Heart left ventricle (tissue), 16 donors: Measurements from ENCODE around the gene IL17D. TPM values are rescaled to one million over a fixed set of nuclear protein-coding genes. Genes with fewer than 3 reads are reported as not detected.

Experiments
- ATAC-seq, 4 donors: fragments of 200-7000 bp; cut with Tn5 transposase; one replicate each; pipeline ENCODE4 v1.9.1; 2020 to 2022; ENCODE audit warnings: moderate library complexity in 4 of 4, mild to moderate bottlenecking in 3 of 4, moderate number of reproducible peaks in 1 of 4
- DNase-seq, 5 donors: peaks; one replicate each; pipeline ENCODE4 v3.0.0-alpha.2; 2020
- H3K27ac ChIP-seq, 12 donors: fragments of 200-600 bp; sonication (generic) in 4 of 12; one replicate each; pipeline versions ENCODE4 v1.5.0 to v1.8.0; 2016 to 2022; ENCODE audit warnings: mild to moderate bottlenecking in 2 of 12
- H3K27me3 ChIP-seq, 9 donors: fragments of 200-600 bp; sonication (generic) in 2 of 9; one replicate each; pipeline versions ENCODE4 v1.5.1 to v1.8.0; 2016 to 2022; ENCODE audit warnings: mild to moderate bottlenecking in 3 of 9
- H3K36me3 ChIP-seq, 9 donors: fragments of 200-600 bp; sonication (generic) in 2 of 9; one replicate each; pipeline versions ENCODE4 v1.5.0 to v1.8.0; 2018 to 2022; ENCODE audit warnings: mild to moderate bottlenecking in 2 of 9
- H3K4me1 ChIP-seq, 12 donors: fragments of 200-600 bp; sonication (generic) in 4 of 12; one replicate each; pipeline versions ENCODE4 v1.5.0 to v1.8.0; 2016 to 2022; ENCODE audit warnings: mild to moderate bottlenecking in 3 of 12
- H3K4me3 ChIP-seq, 12 donors: fragments of 200-600 bp; sonication (generic) in 4 of 12; one replicate each; pipeline versions ENCODE4 v1.5.0 to v1.8.0; 2017 to 2022; ENCODE audit warnings: mild to moderate bottlenecking in 9 of 12, moderate library complexity in 4 of 12
- H3K9me3 ChIP-seq, 12 donors: fragments of 200-600 bp; sonication (generic) in 4 of 12; one replicate each; pipeline versions ENCODE4 v1.5.0 to v1.8.0; 2016 to 2022; ENCODE audit warnings: mild to moderate bottlenecking in 1 of 12
- CTCF ChIP-seq, 12 donors: fragments of 200-600 bp; sonication (generic) in 4 of 12; IDR thresholded peaks; one replicate each; pipeline versions ENCODE4 v1.5.0 to v1.8.0; 2018 to 2022; ENCODE audit warnings: antibody characterized with exemption in 12 of 12, mild to moderate bottlenecking in 5 of 12
- POLR2A ChIP-seq, 2 donors: fragments of 450-650 bp; IDR thresholded peaks; one replicate each; pipeline ENCODE4 v1.6.1; 2017; ENCODE audit warnings: antibody characterized with exemption in 2 of 2, mild to moderate bottlenecking in 2 of 2, moderate library complexity in 2 of 2
- WGBS, 4 donors: extraction: QIAGEN DNeasy Blood & Tissue Kit in 2 of 4; methylation state at CpG; one replicate each; pipeline versions ENCODE4 v1.1.5 to v1.1.7; 2013 to 2018; 5-methylcytosine and 5-hydroxymethylcytosine counted together
- intact Hi-C, 10 donors: fragments of 100-400 bp; cut with DNase I; formaldehyde crosslinking; loops; one replicate each; pipeline versions ENCODE4 v1.11.1 to v1.14.2; 2022
- polyA plus RNA-seq, 2 donors: library from polyadenylated mRNA; stranded (reverse); fragments of 200-250 nt; gene quantifications; one replicate each; pipeline ENCODE4 v1.2.3, GENCODE V29; 2013
- total RNA-seq, 9 donors: library from RNA; depleted of rRNA in 2 of 9; stranded (reverse); fragments of >200 nt in 2 of 9; fragmentation: NEBNext Ultra II Directional in 3 of 9; extraction: Animal tissue kit (Norgen Biotek cat#: 25700) in 3 of 9; gene quantifications; one replicate each; pipeline versions ENCODE4 v1.1.0 to v1.2.4, GENCODE V29; 2016 to 2023
- donor health status: ischemic (EF 13 %, LVEDD 7.1; RV severe dilation, severe dysfunction).
- donor health status: healthy with polysubstance abuse.
- donor health status: DM: no; HTN: yes; CAD: no.
- donor health status: DM: no; HTN: no; CAD: no.
- donor health status: ischemic (EF 25% LVEDD 6.9; RV normal size, moderate dysfunction).
- donor health status: ischemic (EF 25% LVEDD 5.7; RV mildly dilated, moderate dysfunction).
- donor health status: healthy.
- donor health status: DM: yes; HTN: yes; CAD: no.
- donor health status: ischemic (EF 35%, LVEDD 5.7; RV mildly dilated, moderate dysfunction).
- donor health status: nonischemic (EF 11% LVEDD 7.7; RV severe dilation, severe dysfunction).
- donor health status: DM: yes; HTN: yes; CAD: no.
- donor health status: PGD.
- donor health status: ischemic (EF 29% LVEDD 5.4; RV normal size, mild dysfunction).
- donor health status: nonischemic (EF 23%, LVEDD 6.1; RV moderate dilation, normal function).

IL17D gene
- total and polyA plus RNA-seq, 11 donors, result 0.30 to 1.6 (median 0.76) TPM

- TF ChIP-seq POLR2A (IDR thresholded peaks at IDR 0.05) (no peak), CTCF (IDR thresholded peaks at IDR 0.05) (no peak)
- no peaks in the 10 kb centered on the region for H3K27me3 ChIP-seq
- H3K4me1 ChIP-seq, result peaks cover 0 to 32% (median 16%) of the 10 kb centered on the region in 12 donors
- peak; percentile 62 to 81 (median 75) for ATAC-seq
- intact Hi-C loops, result loop anchor here in 9 of 10 donors (5.0 to 10.0 kb wide), 8 partner anchors 58 to 220 kb away; partner anchors contain the start of gene EEF1AKMT1 (in 4 of the 9)
- DNase-seq, result peak; percentile 49 to 75 (median 67)
- no peaks in the 10 kb centered on the region for H3K36me3 ChIP-seq
- WGBS, 4 donors, result 41 to 61% (median 50%) methylated on average over 9 of the region's 9 CpGs
- peak overlapping the region; percentile 20 to 92 (median 64) for H3K27ac ChIP-seq
- peak overlapping the region in 1 of 12 donors; percentile 14 for H3K4me3 ChIP-seq
- H3K9me3 ChIP-seq, result no peaks in the 10 kb centered on the region
These were observed 11.2 kb downstream of the IL17D start for GRCh38 chr13:20714563-20715329.

GRCh38 chr13:20715330-20715712 lies 11.8 kb downstream of the IL17D start:
- no peak for ATAC-seq
- WGBS, 4 donors, result 68 to 84% (median 82%) methylated on average over 6 of the region's 6 CpGs
- intact Hi-C loops, result loop anchor here in 4 of 10 donors (5.0 to 10.0 kb wide), 3 partner anchors 57 to 221 kb away; partner anchors contain the start of gene EEF1AKMT1 (in 2 of the 4)
- TF ChIP-seq CTCF (IDR thresholded peaks at IDR 0.05) (no peak), POLR2A (IDR thresholded peaks at IDR 0.05) (no peak)
- Histone ChIP-seq H3K4me1 (peaks cover 0 to 32% (median 16%) of the 10 kb centered on the region in 12 donors), H3K4me3 (no peak overlapping the region), H3K27me3 (no peaks in the 10 kb centered on the region), H3K27ac (peak overlapping the region in 6 of 12 donors; percentile 57 to 82 (median 78)), H3K36me3 (no peaks in the 10 kb centered on the region), H3K9me3 (no peaks in the 10 kb centered on the region)
- no peak for DNase-seq

DNA sequence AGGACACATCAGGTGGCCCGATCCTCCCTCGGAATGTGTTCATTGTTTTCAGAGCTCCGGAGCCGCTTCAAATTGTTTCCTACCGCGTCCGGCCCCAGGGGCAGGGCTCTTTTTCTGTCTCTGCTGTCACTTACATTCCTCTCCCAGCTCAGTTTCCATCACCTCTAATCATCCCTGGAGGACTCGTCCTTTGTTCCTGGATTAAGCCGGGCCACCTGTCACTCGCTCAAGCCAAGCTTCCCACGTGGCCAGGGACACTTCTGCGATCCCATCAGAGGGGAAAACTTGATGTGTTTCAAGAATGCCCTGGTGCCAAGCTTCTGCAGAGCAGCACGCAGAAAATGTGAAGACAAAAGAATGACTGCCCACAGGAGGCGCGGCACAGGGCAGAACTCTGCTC lies 13.5 kb downstream of the IL17D start:
- TF ChIP-seq POLR2A (IDR thresholded peaks at IDR 0.05), result no peak
- TF ChIP-seq CTCF (IDR thresholded peaks at IDR 0.05), result no peak
- ATAC-seq (no peak), DNase-seq (no peak)
- Histone ChIP-seq H3K4me3 (no peak overlapping the region), H3K27ac (no peak overlapping the region), H3K9me3 (no peaks in the 10 kb centered on the region), H3K36me3 (no peaks in the 10 kb centered on the region), H3K4me1 (peaks cover 0 to 38% (median 24%) of the 10 kb centered on the region in 12 donors), H3K27me3 (peaks cover 0 to 12% (median 0%) of the 10 kb centered on the region in 9 donors)
- WGBS, 4 donors, result 59 to 78% (median 70%) methylated on average over 15 of the region's 15 CpGs
- intact Hi-C loops, result loop anchor here in 4 of 10 donors (5.0 to 10.0 kb wide), 3 partner anchors 55 to 222 kb away; partner anchors contain the start of gene EEF1AKMT1 (in 2 of the 4)
